NCI-H1436 (cell line): Measurements from ENCODE around the gene HS1BP3.

Experiments
- DNase-seq: peaks from one replicate; lab custom pipeline; 2025; lab: John Stamatoyannopoulos, UW

Gene HS1BP3

GRCh38 chr2:20570249-20570648 lies 80.6 kb downstream of the HS1BP3 start:
- DNase-seq: no peak

GRCh38 chr2:20569464-20570223 lies 81.3 kb downstream of the HS1BP3 start:
- no peak for DNase-seq

- no peak for DNase-seq
Measured at GRCh38 chr2:20568501-20569463, 82.1 kb downstream of the HS1BP3 start.

- no peak for DNase-seq
Measured at GRCh38 chr2:20567926-20568179, 83.0 kb downstream of the HS1BP3 start.
